T follicular helper cell (primary cell): ENCODE data around the gene ERC1.
"Not testable (repeated sequence)": the region's sequence is repeated elsewhere in the genome, so short reads cannot be mapped to it uniquely, and the experiment has no call there.

Experiments used
- DNase-seq: peaks from one replicate; pipeline ENCODE4 v3.0.0-alpha.2; 2020; ENCODE audit warnings: low read depth

The ERC1 gene

DNA sequence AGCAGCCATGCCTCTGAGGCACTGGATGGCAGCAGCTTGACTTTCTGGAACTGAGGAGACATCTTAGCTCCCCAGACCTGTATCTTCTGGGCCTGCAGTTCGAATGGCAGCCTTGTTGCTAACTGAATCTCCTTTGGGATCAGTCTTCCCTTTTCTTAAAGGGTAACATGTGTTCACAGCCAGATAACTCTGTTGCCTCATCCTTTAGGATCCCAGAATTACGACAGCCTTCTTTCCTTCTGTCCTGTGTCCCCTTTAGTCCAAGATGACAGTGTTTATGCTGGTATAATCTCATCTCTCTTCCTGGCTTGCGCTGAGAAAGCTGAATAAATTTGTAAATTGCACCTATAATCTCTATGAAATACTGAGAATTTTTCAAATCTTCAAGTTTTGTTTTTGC is 9.1 kb upstream of the ERC1 start:
- DNase-seq, result no peak

DNA sequence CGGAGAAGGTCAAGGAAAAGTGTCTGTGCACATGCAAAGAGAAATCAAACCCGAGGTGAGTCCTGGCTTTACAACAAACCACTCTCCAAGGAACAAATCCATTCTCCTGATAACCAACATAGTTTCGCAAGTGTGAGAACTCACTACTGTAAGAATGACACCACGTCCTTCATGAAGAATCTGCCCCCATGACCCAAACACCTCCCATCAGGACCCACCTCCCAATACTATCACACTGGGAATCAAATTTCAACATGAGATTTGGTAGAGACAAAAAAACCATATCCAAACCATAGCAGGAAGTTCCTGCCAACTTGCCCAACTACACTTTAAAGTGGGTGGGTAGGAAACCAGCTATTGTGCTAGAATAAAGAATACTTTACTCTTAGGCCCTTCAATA is 2.4 kb upstream of the ERC1 start:
- DNase-seq, result no peak

DNA sequence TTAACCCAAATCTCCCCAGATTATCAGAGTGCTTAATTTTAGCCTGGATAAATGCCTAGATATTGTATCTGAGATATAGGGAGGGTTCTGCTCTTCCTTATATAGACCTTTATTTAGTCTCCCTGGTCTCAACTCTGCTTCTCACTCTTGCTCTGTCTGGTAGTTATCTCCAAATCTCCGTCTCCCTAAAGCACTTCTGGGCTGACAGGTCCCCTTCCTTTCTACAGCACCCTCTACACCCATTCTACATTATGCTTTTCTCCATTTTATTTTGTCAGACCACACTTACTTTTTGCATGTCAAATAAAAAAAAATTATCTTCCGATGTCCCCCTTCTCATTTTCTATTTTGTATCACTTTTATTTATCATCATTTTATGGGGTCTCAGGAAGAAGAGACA is 2.0 kb upstream of the ERC1 start:
- DNase-seq, result no peak

DNA sequence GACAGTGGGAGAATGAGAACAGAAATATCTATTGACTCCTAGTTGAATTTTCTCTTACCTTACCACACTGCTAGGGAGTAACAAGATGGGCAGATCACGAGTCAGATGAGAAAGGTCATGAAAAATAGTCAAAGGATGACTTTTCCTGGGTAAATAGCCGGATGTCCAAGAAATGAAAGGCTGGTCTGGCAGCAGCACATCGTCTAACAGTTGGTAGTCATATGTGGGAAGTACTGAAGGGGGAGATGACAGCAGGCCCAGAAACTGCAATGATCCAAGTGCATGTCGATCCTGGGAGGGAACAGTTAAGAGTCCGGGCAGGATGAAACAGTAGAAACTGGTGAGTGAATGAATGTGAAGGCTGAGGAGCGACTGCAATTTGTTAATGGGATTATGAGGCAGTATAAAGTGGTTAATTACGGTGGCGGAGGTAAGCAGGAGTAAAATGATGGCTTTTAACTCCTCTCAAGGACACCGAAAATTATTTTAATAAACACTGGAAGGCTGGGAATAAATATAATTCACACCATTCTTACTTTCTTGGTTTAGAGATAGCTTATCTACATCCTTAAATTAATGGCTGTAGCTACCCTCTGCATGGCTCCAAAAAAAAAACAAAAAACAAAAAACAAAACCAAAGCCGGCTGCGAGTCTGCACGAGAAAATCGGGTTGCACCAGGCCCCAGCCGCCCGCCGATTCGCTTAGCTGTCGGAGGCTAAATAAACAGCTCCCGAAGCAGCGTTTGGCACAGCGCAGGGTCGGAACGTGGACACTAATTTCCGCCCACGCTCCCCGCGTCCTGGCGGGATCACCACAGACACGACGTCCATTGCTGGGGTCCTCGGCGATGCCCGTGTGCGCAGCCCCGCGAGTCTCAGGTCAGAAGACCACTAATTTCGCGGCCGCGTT is 1.0 kb upstream of the ERC1 start:
- peak; percentile 22 for DNase-seq

DNA sequence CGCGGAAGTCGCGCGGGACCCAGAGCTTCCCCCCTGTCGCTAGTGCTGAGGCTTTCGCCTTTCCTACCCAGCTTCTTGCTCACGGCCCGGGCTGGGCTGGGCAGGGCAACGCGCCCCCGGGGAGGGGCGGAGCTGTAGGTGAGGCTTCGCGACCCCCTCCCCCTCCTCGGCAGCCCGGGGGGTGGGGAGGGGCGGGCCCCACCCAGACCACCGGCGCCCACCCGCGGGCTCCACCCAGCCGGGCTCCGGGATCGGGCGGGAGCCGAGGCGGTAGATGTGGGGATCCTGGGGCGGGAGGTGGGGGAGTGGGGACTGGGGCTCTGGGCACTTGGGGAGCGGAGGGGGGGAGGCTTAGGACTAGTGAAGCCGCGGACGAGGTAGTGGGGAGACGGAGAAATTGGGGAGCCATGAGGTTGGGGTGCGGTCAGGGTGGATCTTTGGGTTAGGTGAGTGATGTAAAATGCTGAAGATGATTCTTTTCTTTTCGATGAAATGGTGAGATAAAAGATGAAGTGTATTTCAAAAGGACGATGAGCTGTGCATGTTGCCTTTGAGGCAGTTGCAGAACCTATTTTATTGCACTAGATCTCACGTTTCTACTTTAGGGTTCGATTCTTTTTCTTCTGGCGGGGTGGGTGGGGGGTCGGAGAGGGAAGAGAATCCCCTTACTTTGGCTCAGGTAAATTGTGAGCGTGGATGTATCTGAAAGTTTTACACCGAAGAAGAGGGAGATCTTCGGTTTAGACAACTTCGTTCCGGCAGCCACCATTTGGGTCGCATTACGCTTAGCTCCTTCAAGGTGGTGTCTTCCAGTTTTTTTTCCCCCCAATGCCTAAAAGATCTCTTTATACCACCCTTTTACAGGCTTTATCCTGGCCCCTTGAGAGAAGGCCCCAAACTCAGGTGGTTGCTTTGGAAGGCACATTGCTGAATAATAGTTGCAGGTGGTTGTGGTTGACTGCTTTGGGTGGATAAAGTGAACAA is 619 bp downstream of the ERC1 start:
- peak; percentile 27 for DNase-seq

DNA sequence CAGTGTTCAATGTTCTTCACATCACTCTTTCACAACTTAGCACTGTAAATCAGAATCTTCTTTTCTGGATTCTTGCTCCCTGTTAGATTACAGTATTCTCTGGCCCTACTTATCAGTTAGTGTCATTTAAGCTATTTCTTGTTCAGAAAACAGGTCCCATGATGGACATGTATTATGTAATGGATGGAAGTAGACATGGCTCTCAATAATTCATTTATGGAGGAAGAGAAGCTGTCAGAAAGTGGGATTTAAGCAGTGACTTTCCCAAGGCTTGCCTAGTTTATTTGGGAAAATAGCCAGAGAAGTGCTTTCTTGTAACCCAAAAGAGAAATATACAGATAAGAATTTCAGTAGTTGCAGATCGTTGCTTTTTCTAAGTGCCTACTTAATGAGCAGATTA is 1.6 kb downstream of the ERC1 start:
- no peak for DNase-seq

DNA sequence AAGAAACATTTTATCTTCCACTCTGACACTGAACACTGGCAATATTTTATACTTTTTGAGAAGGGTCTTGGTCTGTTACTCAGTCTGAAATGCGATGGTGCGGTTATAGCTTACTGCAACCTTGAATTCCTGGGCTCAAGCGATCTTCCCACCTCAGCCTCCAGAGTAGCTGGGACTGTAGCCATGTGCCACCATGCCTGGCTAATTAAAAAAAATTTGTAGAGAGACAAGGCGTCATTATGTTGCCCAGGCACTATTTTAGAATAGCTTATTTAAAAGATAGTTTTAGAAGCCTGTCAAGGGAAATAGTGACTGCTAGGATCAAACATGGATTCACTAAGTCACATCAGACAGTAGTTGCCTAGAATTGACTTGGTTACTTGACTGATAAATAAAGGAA is 5.9 kb downstream of the ERC1 start:
- no peak for DNase-seq

DNA sequence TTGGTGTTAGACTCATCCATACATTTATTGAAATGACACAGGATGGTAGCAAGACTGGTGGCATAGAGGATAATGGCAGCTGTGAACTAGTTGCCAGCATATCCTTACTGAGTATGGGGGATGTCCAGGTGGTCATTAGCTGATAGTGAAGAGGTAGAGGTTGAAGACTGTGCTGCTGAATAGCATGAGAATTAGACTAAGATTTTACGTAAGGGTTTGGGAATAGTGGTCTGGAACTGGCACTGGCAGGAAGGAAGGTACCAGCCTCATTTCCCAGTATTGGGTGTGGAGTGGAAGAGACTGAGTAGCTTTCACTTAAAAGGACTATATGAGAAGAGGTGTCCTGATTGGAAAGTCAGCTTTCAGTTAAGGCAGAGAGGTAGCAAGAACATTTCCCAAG is 6.5 kb downstream of the ERC1 start:
- DNase-seq, result no peak

DNA sequence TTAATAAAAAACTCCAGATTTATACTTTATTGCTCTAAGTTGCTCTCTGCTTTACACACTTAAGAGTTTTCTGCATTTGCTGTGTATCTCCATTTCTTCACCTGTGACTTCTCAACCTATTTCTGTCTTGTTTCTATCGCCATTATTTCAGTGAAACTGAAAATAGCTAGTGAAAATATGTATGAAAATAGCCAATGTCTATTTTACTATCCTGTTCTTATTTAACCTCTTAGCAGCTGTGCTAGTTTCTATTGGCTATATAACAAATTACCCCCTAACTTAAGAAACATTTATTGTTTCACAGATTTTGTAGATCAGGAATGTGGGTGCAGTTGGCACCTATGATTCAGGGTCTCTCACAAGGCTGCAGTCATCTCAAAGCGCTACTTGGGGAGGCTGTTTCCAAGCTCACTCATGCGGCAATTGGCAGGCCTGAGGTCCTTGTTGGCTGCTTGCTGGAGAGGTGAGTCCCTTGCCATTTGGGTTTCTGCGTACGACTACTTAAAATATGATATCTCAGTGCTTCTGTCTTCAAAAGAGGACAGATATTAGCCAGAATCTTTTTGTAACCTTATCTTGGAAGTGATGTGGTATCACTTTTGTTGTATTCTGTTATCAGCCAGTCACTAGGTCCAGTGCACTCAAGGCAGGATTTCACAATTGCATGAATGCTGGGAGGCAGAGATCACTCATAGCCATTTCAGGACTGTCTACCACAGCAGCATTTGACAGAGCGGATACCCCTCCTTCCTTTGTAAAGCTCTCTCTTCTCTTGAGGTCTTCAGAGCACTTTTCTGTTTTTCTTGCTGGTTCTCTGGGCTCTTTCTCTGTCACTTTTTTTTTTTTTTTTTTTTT is 7.2 kb downstream of the ERC1 start:
- DNase-seq, result no peak

DNA sequence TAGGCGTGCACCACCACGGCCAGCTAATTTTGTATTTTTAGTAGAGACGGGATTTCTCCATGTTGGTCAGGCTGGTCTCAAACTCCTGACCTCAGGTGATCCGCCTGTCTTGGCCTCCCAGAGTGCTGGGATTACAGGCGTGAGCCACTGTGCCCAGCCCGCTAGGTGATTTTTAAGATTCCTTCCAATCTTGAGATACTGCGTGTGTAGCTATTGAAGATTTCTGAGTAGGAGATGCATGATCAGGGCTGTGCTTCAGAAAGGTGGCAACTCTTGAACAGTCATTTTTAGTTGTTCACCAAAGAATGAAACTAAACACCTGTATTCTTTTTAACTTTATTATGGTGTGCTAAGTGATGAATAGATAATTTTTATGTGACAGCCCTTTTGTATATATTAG is 8.7 kb downstream of the ERC1 start:
- not testable (repeated sequence) for DNase-seq

DNA sequence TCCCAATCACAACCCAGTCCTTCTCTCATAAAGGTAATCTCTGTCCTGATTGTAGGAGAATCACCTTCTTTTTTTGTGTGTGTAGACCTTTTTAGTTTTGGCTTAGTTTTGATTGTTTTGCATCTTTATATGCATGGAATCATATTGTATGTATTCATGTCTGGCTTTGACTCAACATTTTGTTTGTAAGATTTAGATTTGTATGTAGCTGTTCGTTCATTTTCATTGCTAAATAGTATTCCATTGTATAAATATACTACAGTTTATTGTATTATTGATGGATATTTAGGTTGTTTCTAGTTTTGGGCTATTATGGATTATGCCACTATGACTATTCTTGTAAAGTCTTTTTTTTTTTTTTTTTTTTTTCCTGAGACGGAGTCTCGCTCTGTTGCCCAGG is 10.5 kb downstream of the ERC1 start:
- DNase-seq, result no peak

DNA sequence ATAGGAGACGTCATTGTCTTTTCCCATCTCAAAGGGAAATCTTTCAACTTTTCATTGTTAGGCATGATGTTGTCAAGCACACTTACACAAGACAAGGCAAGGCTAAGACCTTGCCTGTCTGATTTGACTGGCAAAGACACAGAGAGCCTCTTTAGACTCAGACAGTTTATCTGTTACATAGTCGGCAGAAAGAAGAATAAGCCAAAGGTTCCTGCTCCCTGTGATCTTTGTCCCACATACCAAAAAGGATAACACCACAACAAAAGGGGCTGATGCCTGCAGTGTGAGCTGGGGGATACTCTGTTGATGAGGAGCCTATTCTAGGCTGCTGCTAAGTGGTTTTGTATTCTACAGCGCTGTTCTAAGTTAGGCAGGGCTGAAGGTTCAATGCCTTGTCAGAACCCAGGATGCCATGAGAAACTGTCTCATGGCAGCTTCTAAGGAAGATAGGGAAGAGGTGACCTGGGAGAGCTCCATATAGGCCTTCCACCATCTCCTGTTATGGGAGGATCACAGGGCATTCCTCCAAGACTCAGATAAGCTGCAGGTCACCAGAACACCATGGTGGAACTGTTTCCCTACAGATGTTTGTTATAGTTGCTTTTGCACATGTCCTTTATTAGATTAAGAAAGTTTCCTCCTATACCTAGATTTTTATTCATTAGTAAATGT is 12.7 kb downstream of the ERC1 start:
- no peak for DNase-seq

DNA sequence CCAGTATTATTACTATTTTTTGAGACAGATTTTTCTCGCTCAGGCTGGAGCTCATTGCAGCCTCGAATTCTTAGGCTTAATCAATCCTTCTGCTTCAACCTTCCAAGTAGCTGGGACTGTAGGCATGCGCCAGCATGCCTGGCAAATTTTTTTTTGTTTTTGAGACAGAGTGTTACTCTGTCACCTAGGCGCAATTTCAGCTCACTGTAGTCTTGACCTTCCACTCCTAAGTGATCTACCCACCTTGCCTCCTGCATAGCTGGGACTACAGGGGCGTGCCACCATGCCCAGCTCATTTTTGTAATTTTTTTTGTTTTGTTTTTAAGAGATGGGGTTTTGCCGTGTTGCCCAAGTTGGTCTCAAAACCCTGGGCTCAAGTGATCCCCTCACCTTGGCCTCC is 15.2 kb downstream of the ERC1 start:
- DNase-seq, result no peak

DNA sequence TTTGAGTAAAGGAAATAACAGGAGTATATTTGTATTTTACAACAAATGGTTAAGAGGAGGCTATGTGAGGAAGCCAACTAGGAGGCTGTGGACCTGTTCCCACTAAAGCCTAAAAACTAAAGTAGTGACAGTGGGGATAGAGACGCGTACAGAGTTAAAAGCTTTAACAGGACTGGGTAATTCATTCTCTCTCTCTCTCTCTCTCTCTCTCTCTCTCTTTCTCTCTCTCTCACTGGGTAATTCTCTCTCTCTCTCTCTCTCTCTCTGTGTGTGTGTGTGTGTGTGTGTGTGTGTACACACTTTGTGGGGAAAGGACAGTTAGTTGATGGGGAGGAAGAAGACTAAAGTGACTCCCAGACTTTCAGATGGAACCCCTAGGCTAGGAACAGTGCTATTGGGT is 16.3 kb downstream of the ERC1 start:
- no peak for DNase-seq

DNA sequence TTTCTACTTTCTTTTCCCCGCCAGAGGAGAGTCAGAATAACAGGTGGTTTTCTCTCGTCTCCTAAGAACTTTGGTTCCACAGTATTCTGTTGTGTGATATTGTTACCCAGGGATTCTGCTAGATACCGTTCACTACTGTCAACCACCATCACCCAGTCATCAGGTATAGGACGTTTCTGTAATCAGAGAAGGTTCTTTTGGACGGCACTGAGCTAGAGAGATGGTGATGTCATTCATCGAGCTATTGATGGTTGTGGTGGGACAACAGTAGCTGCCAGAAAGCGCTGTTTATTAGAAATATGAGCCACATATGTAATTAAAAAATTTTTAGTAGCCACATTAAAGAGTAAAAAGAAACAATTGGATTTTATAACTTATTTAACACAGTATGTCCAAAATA is 17.0 kb downstream of the ERC1 start:
- DNase-seq, result no peak

DNA sequence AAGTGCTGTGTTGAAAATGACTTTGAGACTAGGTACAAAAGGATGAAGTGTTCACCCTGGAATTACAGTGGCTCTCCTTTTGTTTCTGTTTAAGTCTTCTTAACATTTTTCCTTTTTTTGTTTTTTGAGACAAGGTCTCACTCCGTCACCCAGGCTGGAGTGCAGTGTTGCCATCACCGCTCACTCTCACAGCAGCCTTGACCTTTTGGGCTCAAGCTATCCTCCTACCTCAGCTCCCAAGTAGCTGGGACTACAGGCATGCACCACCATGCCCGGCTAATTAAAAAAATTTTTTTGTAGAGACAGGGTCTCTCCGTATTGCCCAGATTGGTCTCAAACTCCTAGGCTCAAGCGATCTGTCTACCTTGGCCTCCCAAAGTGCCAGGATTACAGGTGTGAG is 20.1 kb downstream of the ERC1 start:
- DNase-seq, result no peak

DNA sequence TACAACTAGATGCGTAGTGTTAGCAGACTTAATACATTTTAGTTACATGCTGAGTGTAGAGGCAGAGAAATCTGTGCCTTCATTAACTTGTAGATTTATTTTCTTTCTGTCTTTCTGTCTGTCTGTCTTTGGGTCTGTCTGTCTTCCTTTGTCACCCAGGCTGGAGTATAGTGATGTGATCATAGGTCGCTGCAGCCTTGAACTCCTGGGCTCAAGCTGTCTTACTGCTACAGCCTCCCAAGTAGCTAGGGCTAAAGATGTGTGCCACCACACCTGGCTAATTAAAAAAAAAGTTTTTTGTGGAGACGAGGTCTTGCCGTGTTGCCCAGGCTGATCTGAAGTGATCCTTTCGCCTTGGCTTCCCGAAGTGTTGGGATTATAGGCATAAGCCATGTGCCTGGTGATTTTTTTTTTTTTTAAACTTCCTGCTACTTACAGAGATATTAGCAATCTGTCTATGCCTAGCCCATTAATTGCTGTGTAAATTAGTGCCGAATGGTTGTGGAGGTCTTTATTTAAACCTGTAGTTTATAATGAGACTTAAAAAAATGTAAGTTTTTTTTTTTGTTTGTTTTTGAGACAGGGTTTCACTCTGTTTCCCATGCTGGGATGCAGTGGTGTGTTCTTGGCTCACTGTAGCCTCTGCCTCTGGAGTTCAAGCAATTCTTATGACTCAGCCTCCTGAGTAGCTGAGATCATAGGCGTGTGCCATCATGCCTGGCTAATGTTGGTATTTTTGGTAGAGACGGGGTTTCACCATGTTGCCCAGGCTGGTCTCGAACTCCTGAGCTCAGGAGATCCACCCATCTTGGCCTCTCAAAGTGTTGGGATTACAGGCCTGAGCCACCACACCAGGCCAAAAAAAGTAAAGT is 22.8 kb downstream of the ERC1 start:
- DNase-seq, result no peak

DNA sequence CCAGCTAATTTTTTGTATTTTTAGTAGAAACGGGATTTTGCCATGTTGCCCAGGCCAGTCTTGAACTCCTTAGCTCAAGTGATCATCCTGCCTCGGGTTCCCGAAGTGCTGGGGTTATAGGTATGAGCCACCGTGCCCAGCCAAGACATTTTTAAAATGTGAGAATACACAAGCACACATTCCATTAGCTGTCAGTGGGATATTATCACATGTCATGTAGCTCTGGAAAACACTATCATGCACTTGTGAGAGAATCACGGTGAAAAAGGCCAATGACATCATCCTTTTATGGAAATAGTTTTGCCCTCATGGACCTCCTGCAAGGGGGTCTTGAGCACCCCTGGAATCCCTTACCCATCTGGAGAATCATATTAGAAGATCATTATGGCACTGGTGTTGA is 28.3 kb downstream of the ERC1 start:
- no peak for DNase-seq

DNA sequence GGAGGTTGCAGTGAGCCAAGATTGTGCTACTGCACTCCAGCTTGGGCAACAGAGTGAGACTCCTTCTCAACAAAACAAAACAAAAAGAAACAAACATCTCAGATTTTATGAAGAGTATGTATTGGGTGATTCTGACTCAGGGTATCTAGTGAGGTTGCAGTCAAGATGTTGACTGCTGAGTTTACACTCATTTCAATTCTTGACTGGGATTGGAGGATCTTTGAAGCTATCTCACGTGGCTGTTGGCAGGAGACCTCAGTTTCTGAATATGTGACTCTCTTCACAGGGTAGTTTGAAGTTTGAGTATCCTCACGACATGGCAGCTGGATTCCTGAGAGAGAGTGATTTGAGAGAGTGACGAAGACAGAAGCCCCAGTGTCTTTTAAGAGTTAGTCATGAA is 29.4 kb downstream of the ERC1 start:
- no peak for DNase-seq
